GM23338 (cell line): ENCODE data around the gene SRD5A3. TPM values are rescaled to one million over a fixed set of nuclear protein-coding genes. Genes with fewer than 3 reads are reported as not detected.

Experiments
- ATAC-seq: fragments of 200-7000 bp; cut with Tn5 transposase; 3 replicates; pipeline ENCODE4 v1.9.1; 2020
- DNase-seq: peaks from one replicate; pipeline ENCODE4 v3.0.0-alpha.2; 2015; ENCODE audit warnings: low spot score
- H2AFZ ChIP-seq: fragments of 200-600 bp; sonication (generic); 2 replicates; pipeline ENCODE4 v1.8.0; 2016; ENCODE audit warnings: antibody characterized with exemption, mild to moderate bottlenecking, moderate library complexity
- H3F3A ChIP-seq: fragments of 200-600 bp; sonication (generic); replicated peaks from 2 replicates; pipeline ENCODE4 v1.8.0; 2017; ENCODE audit warnings: antibody characterized with exemption, mixed run types, low read depth
- H3K27ac ChIP-seq: fragments of 200-600 bp; sonication (generic); 2 replicates; pipeline ENCODE4 v1.6.1; 2016; ENCODE audit warnings: low read depth
- H3K27me3 ChIP-seq: fragments of 200-600 bp; sonication (generic); 2 replicates; pipeline ENCODE4 v1.8.0; 2016; ENCODE audit warnings: mild to moderate bottlenecking, mixed run types, moderate library complexity; ENCODE audit not compliant: insufficient read depth
- H3K36me3 ChIP-seq: fragments of 200-600 bp; sonication (generic); 2 replicates; pipeline ENCODE4 v1.8.0; 2016; ENCODE audit warnings: mild to moderate bottlenecking; ENCODE audit not compliant: insufficient read depth
- H3K4me1 ChIP-seq: fragments of 200-600 bp; sonication (generic); 2 replicates; pipeline ENCODE4 v1.8.0; 2016; ENCODE audit warnings: mild to moderate bottlenecking, moderate library complexity; ENCODE audit not compliant: insufficient read depth
- H3K4me2 ChIP-seq: fragments of 200-600 bp; sonication (generic); 2 replicates; pipeline ENCODE4 v1.7.1; 2017; ENCODE audit warnings: mixed run types
- H3K4me3 ChIP-seq: fragments of 200-600 bp; sonication (generic); 2 replicates; pipeline ENCODE4 v1.6.1; 2016; ENCODE audit warnings: mixed run types
- H3K79me2 ChIP-seq: fragments of 200-600 bp; sonication (generic); replicated peaks from 2 replicates; pipeline ENCODE4 v1.8.0; 2017; ENCODE audit warnings: mild to moderate bottlenecking; ENCODE audit not compliant: insufficient read depth
- H3K9me2 ChIP-seq: fragments of 200-600 bp; sonication (generic); 2 replicates; pipeline ENCODE4 v1.8.0; 2017; ENCODE audit not compliant: insufficient read depth
- H4K20me1 ChIP-seq: fragments of 200-600 bp; sonication (generic); replicated peaks from 2 replicates; pipeline ENCODE4 v1.8.0; 2017; ENCODE audit warnings: mild to moderate bottlenecking; ENCODE audit not compliant: insufficient read depth
- H3K27ac Mint-ChIP-seq: 2 replicates; pipeline ENCODE4 v1.8.0; 2020; ENCODE audit warnings: inconsistent platforms, mild to moderate bottlenecking, moderate library complexity, mixed read lengths
- H3K27me3 Mint-ChIP-seq: 3 replicates; pipeline ENCODE4 v1.8.0; 2022; ENCODE audit warnings: low read depth, mild to moderate bottlenecking, moderate library complexity, mixed read lengths, inconsistent platforms; ENCODE audit not compliant: insufficient read depth, poor library complexity
- H3K36me3 Mint-ChIP-seq: 3 replicates; pipeline ENCODE4 v1.8.0; 2021; ENCODE audit warnings: low read depth, mild to moderate bottlenecking, inconsistent platforms, moderate library complexity, mixed read lengths
- H3K4me1 Mint-ChIP-seq: 3 replicates; pipeline ENCODE4 v1.8.0; 2020; ENCODE audit warnings: mild to moderate bottlenecking, inconsistent platforms, mixed read lengths
- H3K4me3 Mint-ChIP-seq: 3 replicates; pipeline ENCODE4 v1.8.0; 2021; ENCODE audit warnings: moderate library complexity, mild to moderate bottlenecking, inconsistent platforms, mixed read lengths
- H3K9me3 Mint-ChIP-seq: 3 replicates; pipeline ENCODE4 v1.8.0; 2020; ENCODE audit warnings: moderate library complexity, mild to moderate bottlenecking, inconsistent platforms, mixed read lengths
- CREB1 ChIP-seq: fragments of 250-450 bp; sonication (Bioruptor Pico); IDR thresholded peaks from 2 replicates; pipeline ENCODE4 v1.5.0; 2020; ENCODE audit warnings: low read depth, mild to moderate bottlenecking, moderate library complexity
- EZH2 ChIP-seq: fragments of 200-600 bp; sonication (generic); IDR thresholded peaks from one replicate; pipeline ENCODE4 v1.8.0; 2017; ENCODE audit warnings: antibody characterized with exemption, mild to moderate bottlenecking, low read depth; ENCODE audit not compliant: unreplicated experiment
- EZH2phosphoT487 ChIP-seq: fragments of 200-600 bp; sonication (generic); IDR thresholded peaks from one replicate; pipeline ENCODE4 v1.8.1; 2018; ENCODE audit warnings: antibody characterized with exemption; ENCODE audit not compliant: unreplicated experiment
- JUNB ChIP-seq: IDR thresholded peaks from one replicate; pipeline ENCODE4 v1.6.1; 2016; ENCODE audit warnings: antibody characterized with exemption; ENCODE audit not compliant: unreplicated experiment
- NANOG ChIP-seq: IDR thresholded peaks from 2 replicates; pipeline ENCODE4 v1.6.1; 2016; ENCODE audit warnings: antibody characterized with exemption, borderline replicate concordance
- POLR2AphosphoS5 ChIP-seq: IDR thresholded peaks from 2 replicates; pipeline ENCODE4 v1.6.1; 2016; ENCODE audit warnings: antibody characterized with exemption, low read depth
- STAT1 ChIP-seq: IDR thresholded peaks from one replicate; pipeline ENCODE4 v1.6.1; 2016; ENCODE audit warnings: antibody characterized with exemption; ENCODE audit not compliant: unreplicated experiment
- ZNF114 ChIP-seq: fragments of 250-450 bp; sonication (Bioruptor Pico); IDR thresholded peaks from 2 replicates; pipeline ENCODE4 v1.5.0; 2020; ENCODE audit warnings: mild to moderate bottlenecking, moderate library complexity
- ZNF331 ChIP-seq: fragments of 250-450 bp; sonication (Bioruptor Pico); IDR thresholded peaks from 2 replicates; pipeline ENCODE4 v1.5.0; 2020; ENCODE audit warnings: low read depth, mild to moderate bottlenecking, moderate library complexity
- polyA plus RNA-seq: library from polyadenylated mRNA; unstranded; fragments of >200 nt; fragmentation: Nextera tagmentation; extraction: Ambion mirVana; gene quantifications from 2 replicates; pipeline ENCODE4 v1.2.1, GENCODE V29; 2016
- total RNA-seq: library from RNA; depleted of rRNA; stranded (reverse); fragments of >200 nt; shearing (Covaris generic); gene quantifications from 2 replicates; pipeline ENCODE4 v1.2.3, GENCODE V29; 2014
- TF ChIP-seq, protein P1 (sequence below), 2 experiments: fragments of 200-600 bp in 1 of 2; sonication (generic) in 1 of 2; conservative IDR thresholded peaks; 2 replicates each; pipeline versions ENCODE4 v1.5.1 to v1.6.1; 2016 to 2017; ENCODE audit warnings: antibody characterized with exemption in 2 of 2, low read depth in 2 of 2, mild to moderate bottlenecking in 2 of 2, moderate library complexity in 1 of 2
- TF ChIP-seq, protein P2 (sequence below): IDR thresholded peaks from 2 replicates; pipeline ENCODE4 v1.6.1; 2016; ENCODE audit warnings: antibody characterized with exemption
- TF ChIP-seq, protein P3 (sequence below): IDR thresholded peaks from one replicate; pipeline ENCODE4 v1.6.1; 2018; ENCODE audit warnings: antibody characterized with exemption; ENCODE audit not compliant: unreplicated experiment
- TF ChIP-seq, protein P4 (sequence below): fragments of 250-450 bp; sonication (Bioruptor Pico); IDR thresholded peaks from 2 replicates; pipeline ENCODE4 v1.5.0; 2020; ENCODE audit warnings: mild to moderate bottlenecking, moderate library complexity

SRD5A3 gene
- total and polyA plus RNA-seq, 2 experiments from 2014 or later, result 23.0 to 49.9 TPM

DNA sequence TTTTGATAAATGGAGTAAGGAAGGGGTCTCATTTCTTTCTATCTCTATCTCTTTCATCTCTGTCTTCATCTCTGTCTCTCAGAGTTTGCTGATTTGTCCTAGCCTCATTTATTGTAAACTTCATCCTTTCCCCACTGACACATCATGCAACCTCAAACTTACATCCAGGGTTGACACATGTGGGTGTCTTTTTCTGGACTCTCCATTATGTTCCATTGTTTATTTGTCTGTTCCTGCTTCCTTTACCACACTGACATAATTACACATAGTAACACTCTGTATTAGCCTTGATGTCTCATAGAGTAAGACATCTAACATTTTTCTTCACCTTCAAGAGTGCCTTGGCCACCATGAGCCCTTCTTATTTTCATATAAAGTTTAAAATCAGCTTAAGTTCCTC lies 8.1 kb upstream of the SRD5A3 start:
- no peak overlapping the region for H3K27ac ChIP-seq
- ATAC-seq (no peak), DNase-seq (no peak)
- H3K36me3 ChIP-seq, result no peaks in the 10 kb centered on the region
- TF ChIP-seq, protein P1, sequence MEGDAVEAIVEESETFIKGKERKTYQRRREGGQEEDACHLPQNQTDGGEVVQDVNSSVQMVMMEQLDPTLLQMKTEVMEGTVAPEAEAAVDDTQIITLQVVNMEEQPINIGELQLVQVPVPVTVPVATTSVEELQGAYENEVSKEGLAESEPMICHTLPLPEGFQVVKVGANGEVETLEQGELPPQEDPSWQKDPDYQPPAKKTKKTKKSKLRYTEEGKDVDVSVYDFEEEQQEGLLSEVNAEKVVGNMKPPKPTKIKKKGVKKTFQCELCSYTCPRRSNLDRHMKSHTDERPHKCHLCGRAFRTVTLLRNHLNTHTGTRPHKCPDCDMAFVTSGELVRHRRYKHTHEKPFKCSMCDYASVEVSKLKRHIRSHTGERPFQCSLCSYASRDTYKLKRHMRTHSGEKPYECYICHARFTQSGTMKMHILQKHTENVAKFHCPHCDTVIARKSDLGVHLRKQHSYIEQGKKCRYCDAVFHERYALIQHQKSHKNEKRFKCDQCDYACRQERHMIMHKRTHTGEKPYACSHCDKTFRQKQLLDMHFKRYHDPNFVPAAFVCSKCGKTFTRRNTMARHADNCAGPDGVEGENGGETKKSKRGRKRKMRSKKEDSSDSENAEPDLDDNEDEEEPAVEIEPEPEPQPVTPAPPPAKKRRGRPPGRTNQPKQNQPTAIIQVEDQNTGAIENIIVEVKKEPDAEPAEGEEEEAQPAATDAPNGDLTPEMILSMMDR (conservative IDR thresholded peaks at IDR 0.05; ENCODE audit: low read depth in 2 of 2), result no peak
- TF ChIP-seq CREB1 (CRISPR knock-in tag) (no peak), JUNB (no peak), NANOG (no peak), ZNF114 (CRISPR knock-in tag) (no peak), EZH2phosphoT487 (no peak), POLR2AphosphoS5 (no peak), EZH2 (no peak), STAT1 (no peak), ZNF331 (CRISPR knock-in tag) (no peak)
- TF ChIP-seq, protein P2, sequence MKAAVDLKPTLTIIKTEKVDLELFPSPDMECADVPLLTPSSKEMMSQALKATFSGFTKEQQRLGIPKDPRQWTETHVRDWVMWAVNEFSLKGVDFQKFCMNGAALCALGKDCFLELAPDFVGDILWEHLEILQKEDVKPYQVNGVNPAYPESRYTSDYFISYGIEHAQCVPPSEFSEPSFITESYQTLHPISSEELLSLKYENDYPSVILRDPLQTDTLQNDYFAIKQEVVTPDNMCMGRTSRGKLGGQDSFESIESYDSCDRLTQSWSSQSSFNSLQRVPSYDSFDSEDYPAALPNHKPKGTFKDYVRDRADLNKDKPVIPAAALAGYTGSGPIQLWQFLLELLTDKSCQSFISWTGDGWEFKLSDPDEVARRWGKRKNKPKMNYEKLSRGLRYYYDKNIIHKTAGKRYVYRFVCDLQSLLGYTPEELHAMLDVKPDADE, result no peak
- TF ChIP-seq, protein P3, sequence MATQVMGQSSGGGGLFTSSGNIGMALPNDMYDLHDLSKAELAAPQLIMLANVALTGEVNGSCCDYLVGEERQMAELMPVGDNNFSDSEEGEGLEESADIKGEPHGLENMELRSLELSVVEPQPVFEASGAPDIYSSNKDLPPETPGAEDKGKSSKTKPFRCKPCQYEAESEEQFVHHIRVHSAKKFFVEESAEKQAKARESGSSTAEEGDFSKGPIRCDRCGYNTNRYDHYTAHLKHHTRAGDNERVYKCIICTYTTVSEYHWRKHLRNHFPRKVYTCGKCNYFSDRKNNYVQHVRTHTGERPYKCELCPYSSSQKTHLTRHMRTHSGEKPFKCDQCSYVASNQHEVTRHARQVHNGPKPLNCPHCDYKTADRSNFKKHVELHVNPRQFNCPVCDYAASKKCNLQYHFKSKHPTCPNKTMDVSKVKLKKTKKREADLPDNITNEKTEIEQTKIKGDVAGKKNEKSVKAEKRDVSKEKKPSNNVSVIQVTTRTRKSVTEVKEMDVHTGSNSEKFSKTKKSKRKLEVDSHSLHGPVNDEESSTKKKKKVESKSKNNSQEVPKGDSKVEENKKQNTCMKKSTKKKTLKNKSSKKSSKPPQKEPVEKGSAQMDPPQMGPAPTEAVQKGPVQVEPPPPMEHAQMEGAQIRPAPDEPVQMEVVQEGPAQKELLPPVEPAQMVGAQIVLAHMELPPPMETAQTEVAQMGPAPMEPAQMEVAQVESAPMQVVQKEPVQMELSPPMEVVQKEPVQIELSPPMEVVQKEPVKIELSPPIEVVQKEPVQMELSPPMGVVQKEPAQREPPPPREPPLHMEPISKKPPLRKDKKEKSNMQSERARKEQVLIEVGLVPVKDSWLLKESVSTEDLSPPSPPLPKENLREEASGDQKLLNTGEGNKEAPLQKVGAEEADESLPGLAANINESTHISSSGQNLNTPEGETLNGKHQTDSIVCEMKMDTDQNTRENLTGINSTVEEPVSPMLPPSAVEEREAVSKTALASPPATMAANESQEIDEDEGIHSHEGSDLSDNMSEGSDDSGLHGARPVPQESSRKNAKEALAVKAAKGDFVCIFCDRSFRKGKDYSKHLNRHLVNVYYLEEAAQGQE, result no peak
- TF ChIP-seq, protein P4, sequence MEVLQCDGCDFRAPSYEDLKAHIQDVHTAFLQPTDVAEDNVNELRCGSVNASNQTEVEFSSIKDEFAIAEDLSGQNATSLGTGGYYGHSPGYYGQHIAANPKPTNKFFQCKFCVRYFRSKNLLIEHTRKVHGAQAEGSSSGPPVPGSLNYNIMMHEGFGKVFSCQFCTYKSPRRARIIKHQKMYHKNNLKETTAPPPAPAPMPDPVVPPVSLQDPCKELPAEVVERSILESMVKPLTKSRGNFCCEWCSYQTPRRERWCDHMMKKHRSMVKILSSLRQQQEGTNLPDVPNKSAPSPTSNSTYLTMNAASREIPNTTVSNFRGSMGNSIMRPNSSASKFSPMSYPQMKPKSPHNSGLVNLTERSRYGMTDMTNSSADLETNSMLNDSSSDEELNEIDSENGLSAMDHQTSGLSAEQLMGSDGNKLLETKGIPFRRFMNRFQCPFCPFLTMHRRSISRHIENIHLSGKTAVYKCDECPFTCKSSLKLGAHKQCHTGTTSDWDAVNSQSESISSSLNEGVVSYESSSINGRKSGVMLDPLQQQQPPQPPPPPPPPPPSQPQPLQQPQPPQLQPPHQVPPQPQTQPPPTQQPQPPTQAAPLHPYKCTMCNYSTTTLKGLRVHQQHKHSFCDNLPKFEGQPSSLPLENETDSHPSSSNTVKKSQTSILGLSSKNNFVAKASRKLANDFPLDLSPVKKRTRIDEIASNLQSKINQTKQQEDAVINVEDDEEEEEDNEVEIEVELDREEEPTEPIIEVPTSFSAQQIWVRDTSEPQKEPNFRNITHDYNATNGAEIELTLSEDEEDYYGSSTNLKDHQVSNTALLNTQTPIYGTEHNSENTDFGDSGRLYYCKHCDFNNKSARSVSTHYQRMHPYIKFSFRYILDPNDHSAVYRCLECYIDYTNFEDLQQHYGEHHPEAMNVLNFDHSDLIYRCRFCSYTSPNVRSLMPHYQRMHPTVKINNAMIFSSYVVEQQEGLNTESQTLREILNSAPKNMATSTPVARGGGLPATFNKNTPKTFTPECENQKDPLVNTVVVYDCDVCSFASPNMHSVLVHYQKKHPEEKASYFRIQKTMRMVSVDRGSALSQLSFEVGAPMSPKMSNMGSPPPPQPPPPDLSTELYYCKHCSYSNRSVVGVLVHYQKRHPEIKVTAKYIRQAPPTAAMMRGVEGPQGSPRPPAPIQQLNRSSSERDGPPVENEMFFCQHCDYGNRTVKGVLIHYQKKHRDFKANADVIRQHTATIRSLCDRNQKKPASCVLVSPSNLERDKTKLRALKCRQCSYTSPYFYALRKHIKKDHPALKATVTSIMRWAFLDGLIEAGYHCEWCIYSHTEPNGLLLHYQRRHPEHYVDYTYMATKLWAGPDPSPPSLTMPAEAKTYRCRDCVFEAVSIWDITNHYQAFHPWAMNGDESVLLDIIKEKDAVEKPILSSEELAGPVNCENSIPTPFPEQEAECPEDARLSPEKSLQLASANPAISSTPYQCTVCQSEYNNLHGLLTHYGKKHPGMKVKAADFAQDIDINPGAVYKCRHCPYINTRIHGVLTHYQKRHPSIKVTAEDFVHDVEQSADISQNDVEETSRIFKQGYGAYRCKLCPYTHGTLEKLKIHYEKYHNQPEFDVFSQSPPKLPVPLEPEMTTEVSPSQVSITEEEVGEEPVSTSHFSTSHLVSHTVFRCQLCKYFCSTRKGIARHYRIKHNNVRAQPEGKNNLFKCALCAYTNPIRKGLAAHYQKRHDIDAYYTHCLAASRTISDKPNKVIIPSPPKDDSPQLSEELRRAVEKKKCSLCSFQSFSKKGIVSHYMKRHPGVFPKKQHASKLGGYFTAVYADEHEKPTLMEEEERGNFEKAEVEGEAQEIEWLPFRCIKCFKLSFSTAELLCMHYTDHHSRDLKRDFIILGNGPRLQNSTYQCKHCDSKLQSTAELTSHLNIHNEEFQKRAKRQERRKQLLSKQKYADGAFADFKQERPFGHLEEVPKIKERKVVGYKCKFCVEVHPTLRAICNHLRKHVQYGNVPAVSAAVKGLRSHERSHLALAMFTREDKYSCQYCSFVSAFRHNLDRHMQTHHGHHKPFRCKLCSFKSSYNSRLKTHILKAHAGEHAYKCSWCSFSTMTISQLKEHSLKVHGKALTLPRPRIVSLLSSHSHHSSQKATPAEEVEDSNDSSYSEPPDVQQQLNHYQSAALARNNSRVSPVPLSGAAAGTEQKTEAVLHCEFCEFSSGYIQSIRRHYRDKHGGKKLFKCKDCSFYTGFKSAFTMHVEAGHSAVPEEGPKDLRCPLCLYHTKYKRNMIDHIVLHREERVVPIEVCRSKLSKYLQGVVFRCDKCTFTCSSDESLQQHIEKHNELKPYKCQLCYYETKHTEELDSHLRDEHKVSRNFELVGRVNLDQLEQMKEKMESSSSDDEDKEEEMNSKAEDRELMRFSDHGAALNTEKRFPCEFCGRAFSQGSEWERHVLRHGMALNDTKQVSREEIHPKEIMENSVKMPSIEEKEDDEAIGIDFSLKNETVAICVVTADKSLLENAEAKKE (CRISPR knock-in tag), result no peak
- H3K36me3 Mint-ChIP-seq, result peaks cover 4% of the 10 kb centered on the region; the same call in 1 of the 3 replicates
- H3K27me3 Mint-ChIP-seq, result peaks cover 4% of the 10 kb centered on the region
- H3K9me2 ChIP-seq, result no peaks in the 10 kb centered on the region; the same call in 1 of the 2 replicates
- peaks cover 11% of the 10 kb centered on the region for H3K4me1 Mint-ChIP-seq
- H3K27me3 ChIP-seq, result no peaks in the 10 kb centered on the region
- H3K4me3 Mint-ChIP-seq, result no peak overlapping the region
- H3K4me1 ChIP-seq, result peaks cover 6% of the 10 kb centered on the region; the same call in 1 of the 2 replicates
- H4K20me1 ChIP-seq, result no peaks in the 10 kb centered on the region
- no peak overlapping the region for H3K4me3 ChIP-seq
- H3K27ac Mint-ChIP-seq, result no peak overlapping the region
- no peaks in the 10 kb centered on the region for H3F3A ChIP-seq
- no peak overlapping the region for H2AFZ ChIP-seq
- H3K4me2 ChIP-seq, result no peak overlapping the region
- H3K9me3 Mint-ChIP-seq, result peaks cover 3% of the 10 kb centered on the region; the same call in 2 of the 3 replicates
- H3K79me2 ChIP-seq, result no peaks in the 10 kb centered on the region
